ENCODE data around the gene APOB.

- TF ChIP-seq REST (IDR thresholded peaks at IDR 0.05; ENCODE audit: insufficient read depth in 1 of 2, low read depth in 2 of 2, low read length in 2 of 2), result no peak
- TF ChIP-seq POLR2AphosphoS5 (IDR thresholded peaks at IDR 0.05; ENCODE audit: low read depth, low read length), result no peak
- TF ChIP-seq TAF1 (IDR thresholded peaks at IDR 0.05; ENCODE audit: borderline replicate concordance, insufficient read depth, low read length), result no peak
- no peak for TF ChIP-seq SIN3A (IDR thresholded peaks at IDR 0.05; ENCODE audit: borderline replicate concordance, insufficient read depth, low read length)
- TF ChIP-seq FOXP2 (optimal IDR thresholded peaks at IDR 0.05; ENCODE audit: borderline replicate concordance, extremely low read depth, extremely low read length, insufficient read depth), result no peak
Observed at GRCh38 chr2:20961858-20962257, 82.0 kb downstream of the APOB start.
